BJ (cell line): Measurements from ENCODE around the gene ZEB1. TPM values are rescaled to one million over a fixed set of nuclear protein-coding genes. Genes with fewer than 3 reads are reported as not detected.

ENCODE experiments used
- CTCF ChIA-PET: fragments of 350-600 bp; formaldehyde crosslinking; extraction: SDS; loops from one replicate; lab custom pipeline; 2021; ENCODE audit warnings: antibody characterized with exemption, inconsistent platforms; lab: Yijun Ruan, JAX
- POLR2A ChIA-PET: fragments of 300-600 bp; sonication (Branson Sonifier 250); formaldehyde crosslinking; extraction: SDS; loops from one replicate; lab custom pipeline; 2021; ENCODE audit warnings: antibody characterized with exemption; lab: Charles Lee
- DNase-seq: peaks from one replicate; pipeline ENCODE4 v3.0.0-alpha.2; 2011; ENCODE audit warnings: low read depth
- H3K27me3 ChIP-seq: 2 replicates; pipeline ENCODE4 v1.6.0; 2011; ENCODE audit warnings: low read length; ENCODE audit not compliant: control insufficient read depth, insufficient read depth
- H3K36me3 ChIP-seq: 2 replicates; pipeline ENCODE4 v1.5.1; 2011; ENCODE audit warnings: low read length; ENCODE audit not compliant: control insufficient read depth, insufficient read depth
- H3K4me3 ChIP-seq: 2 replicates; pipeline ENCODE4 v1.5.1; 2011; ENCODE audit warnings: low read depth, mild to moderate bottlenecking, control low read depth, low read length
- polyA plus RNA-seq: library from polyadenylated mRNA; depleted of rRNA; stranded (reverse); fragments of >200 nt; gene quantifications from 2 replicates; pipeline ENCODE4 v1.2.3, GENCODE V29; 2011
- TF ChIP-seq, protein P1 (sequence below): IDR thresholded peaks from 2 replicates; pipeline ENCODE4 v1.5.1; 2011; ENCODE audit warnings: low read depth, mild to moderate bottlenecking, control low read depth, inconsistent platforms, low read length, moderate library complexity; ENCODE audit not compliant: insufficient read depth

The ZEB1 gene
- polyA plus RNA-seq, 1 experiment, result 22.3 TPM

DNA sequence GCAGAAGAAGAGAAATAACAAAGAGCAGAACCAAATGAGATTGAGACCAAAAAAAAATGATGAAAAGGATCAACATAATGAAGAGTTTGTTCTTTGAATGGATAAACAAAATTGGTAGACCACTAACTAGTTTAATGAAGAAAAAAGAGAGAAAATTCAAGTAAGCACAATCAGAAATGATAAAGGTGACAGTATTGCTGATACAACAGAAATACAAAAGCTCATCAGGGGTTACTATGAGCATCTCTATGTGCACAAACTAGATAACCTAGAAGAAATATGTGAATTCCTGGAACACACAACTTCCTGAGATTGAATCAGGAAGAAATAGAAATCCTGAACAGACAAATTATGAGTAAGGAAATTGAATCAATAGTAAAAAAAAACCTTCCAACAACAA is 157.1 kb downstream of the ZEB1 start:
- ChIA-PET POLR2A (no interaction called here), CTCF (interaction anchor here (1.2 kb wide), 1 partner anchor 15 kb away, joined by 3 read pairs; no protein-coding TSS in a partner anchor)
- no peak for DNase-seq
- Histone ChIP-seq H3K4me3 (no peak overlapping the region), H3K27me3 (no peaks in the 10 kb centered on the region), H3K36me3 (no peaks in the 10 kb centered on the region)
- TF ChIP-seq, protein P1, sequence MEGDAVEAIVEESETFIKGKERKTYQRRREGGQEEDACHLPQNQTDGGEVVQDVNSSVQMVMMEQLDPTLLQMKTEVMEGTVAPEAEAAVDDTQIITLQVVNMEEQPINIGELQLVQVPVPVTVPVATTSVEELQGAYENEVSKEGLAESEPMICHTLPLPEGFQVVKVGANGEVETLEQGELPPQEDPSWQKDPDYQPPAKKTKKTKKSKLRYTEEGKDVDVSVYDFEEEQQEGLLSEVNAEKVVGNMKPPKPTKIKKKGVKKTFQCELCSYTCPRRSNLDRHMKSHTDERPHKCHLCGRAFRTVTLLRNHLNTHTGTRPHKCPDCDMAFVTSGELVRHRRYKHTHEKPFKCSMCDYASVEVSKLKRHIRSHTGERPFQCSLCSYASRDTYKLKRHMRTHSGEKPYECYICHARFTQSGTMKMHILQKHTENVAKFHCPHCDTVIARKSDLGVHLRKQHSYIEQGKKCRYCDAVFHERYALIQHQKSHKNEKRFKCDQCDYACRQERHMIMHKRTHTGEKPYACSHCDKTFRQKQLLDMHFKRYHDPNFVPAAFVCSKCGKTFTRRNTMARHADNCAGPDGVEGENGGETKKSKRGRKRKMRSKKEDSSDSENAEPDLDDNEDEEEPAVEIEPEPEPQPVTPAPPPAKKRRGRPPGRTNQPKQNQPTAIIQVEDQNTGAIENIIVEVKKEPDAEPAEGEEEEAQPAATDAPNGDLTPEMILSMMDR, result no peak

DNA sequence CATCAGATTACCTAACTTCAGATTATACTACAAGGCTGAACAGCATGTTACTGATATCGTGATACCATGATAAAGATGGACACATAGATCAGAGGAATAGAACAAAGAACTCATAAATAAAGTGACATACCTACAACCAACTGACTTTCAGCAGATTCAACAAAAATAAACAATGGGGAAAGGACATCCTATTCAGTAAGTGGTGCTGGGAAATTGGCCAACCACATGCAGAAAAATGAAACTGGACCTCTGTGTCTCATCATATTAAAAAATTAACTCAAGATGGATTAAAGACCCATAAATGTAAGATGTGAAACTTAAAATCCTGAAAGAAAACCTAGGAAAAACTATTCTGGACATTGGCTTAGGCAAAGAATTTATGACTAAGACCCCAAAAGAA is 158.6 kb downstream of the ZEB1 start:
- TF ChIP-seq, protein P1, result no peak
- ChIA-PET POLR2A (no interaction called here), CTCF (no interaction called here)
- no peaks in the 10 kb centered on the region for H3K36me3 ChIP-seq
- no peaks in the 10 kb centered on the region for H3K27me3 ChIP-seq
- no peak overlapping the region for H3K4me3 ChIP-seq
- DNase-seq, result no peak

DNA sequence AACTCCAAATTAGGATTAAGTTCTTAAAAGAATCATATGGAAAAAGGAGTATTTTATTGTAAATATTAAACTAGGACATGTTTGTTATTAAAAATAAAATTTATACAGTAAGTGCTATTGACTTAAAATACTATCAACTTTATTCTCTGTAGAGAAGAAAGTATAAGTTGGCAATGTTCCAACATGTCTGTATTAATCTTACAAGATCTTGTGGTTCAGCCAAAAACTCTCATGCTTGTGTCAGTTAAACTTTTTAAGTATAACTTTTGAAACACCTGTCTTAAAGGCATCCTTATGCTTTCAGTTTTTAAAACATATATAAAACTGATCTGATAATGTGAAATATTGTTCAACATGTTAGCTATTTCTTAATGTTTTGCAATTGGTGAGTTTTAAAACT is 160.7 kb downstream of the ZEB1 start:
- no peaks in the 10 kb centered on the region for H3K27me3 ChIP-seq
- POLR2A ChIA-PET, result no interaction called here
- no peak for DNase-seq
- H3K4me3 ChIP-seq, result no peak overlapping the region
- no peaks in the 10 kb centered on the region; the same call in 1 of the 2 replicates for H3K36me3 ChIP-seq
- CTCF ChIA-PET, result interaction anchor here (1.2 kb wide), 1 partner anchor 12 kb away, joined by 4 read pairs; no protein-coding TSS in a partner anchor
- TF ChIP-seq, protein P1, result no peak

DNA sequence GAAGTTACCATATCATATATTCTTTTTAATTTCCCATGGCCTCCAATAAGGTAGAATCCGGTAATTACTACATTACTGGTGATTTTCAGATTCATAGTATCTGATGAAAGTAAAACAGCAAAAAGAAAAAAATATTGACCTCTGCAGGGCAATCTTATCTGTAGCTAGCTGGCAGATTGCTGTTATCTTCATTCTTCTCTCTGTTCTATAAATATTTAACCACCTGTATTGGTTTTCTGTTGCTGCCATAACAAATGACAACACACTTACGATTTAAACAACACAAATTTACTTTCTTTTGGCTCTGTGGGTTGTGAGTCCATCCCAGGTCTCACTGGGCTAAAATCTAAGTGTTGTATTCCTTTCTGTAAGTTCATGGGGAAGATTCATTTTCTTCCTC is 164.5 kb downstream of the ZEB1 start:
- no peak for DNase-seq
- H3K36me3 ChIP-seq, result no peaks in the 10 kb centered on the region; the same call in 1 of the 2 replicates
- ChIA-PET CTCF (no interaction called here), POLR2A (no interaction called here)
- H3K27me3 ChIP-seq, result no peaks in the 10 kb centered on the region
- TF ChIP-seq, protein P1, result no peak
- no peak overlapping the region for H3K4me3 ChIP-seq

DNA sequence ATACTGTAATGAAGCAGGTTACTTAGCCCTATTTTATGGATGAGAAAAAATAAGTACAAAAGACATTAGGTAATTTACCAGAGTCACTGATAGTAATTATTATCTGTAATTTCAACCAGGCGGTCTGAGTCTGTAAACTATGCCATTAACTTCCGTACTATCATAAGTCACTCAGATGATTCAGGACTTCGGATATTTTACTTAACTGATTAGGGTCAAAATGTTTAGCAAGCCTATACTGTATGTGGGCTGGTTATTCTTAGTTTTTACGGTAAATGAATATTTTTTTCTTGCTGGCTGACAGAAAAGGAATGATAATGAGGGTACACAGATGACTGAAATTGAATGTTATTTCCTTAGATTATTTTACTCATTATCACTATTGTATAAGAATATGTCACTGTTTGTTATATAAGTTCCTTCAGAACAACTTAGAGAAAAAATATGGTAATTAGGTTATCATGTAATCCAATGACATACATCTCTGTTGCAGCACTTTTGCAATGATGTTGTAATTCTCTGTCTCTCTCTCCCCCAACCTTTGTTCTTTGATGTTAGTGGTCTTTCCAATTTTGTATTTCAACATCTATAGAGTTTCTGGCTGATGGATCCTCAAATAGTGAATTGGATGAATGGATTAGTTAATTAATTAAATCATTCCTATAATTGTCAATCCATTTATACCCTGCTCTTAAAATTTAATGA is 165.6 kb downstream of the ZEB1 start:
- ChIA-PET CTCF (no interaction called here), POLR2A (no interaction called here)
- Histone ChIP-seq H3K27me3 (no peaks in the 10 kb centered on the region), H3K4me3 (no peak overlapping the region), H3K36me3 (no peaks in the 10 kb centered on the region; the same call in 1 of the 2 replicates)
- no peak for DNase-seq
- TF ChIP-seq, protein P1, result no peak
